ENCODE data around the gene INO80.

The INO80 gene

GRCh38 chr15:40974879-40975278, 141.2 kb downstream of the INO80 start:
- no peaks in the 10 kb centered on the region for H3K9me2 ChIP-seq (replicated peaks; ENCODE audit: low read depth, low read length)
- no peak for TF ChIP-seq EZH2phosphoT487 (IDR thresholded peaks at IDR 0.05; ENCODE audit: borderline replicate concordance)
- TF ChIP-seq, protein P1, sequence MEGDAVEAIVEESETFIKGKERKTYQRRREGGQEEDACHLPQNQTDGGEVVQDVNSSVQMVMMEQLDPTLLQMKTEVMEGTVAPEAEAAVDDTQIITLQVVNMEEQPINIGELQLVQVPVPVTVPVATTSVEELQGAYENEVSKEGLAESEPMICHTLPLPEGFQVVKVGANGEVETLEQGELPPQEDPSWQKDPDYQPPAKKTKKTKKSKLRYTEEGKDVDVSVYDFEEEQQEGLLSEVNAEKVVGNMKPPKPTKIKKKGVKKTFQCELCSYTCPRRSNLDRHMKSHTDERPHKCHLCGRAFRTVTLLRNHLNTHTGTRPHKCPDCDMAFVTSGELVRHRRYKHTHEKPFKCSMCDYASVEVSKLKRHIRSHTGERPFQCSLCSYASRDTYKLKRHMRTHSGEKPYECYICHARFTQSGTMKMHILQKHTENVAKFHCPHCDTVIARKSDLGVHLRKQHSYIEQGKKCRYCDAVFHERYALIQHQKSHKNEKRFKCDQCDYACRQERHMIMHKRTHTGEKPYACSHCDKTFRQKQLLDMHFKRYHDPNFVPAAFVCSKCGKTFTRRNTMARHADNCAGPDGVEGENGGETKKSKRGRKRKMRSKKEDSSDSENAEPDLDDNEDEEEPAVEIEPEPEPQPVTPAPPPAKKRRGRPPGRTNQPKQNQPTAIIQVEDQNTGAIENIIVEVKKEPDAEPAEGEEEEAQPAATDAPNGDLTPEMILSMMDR (conservative IDR thresholded peaks at IDR 0.05; ENCODE audit: low read length): no peak
- no peak overlapping the region for H3K9ac ChIP-seq (ENCODE audit: low read depth, low read length, poor library complexity, severe bottlenecking)
- peaks cover 36% of the 10 kb centered on the region for H3K36me3 ChIP-seq (ENCODE audit: insufficient read depth, low read length)
- H3K4me3 ChIP-seq (ENCODE audit: low read length, poor library complexity, severe bottlenecking): no peak overlapping the region
- no peak overlapping the region for H2AFZ ChIP-seq (ENCODE audit: low read length)
- no peaks in the 10 kb centered on the region for H3K79me2 ChIP-seq (ENCODE audit: insufficient read depth, low read length)
- H4K20me1 ChIP-seq (ENCODE audit: insufficient read depth, low read length, poor library complexity, severe bottlenecking): no peaks in the 10 kb centered on the region
- H3K4me2 ChIP-seq (ENCODE audit: low read depth, low read length, poor library complexity, severe bottlenecking): no peak overlapping the region
- H3F3A ChIP-seq (ENCODE audit: low read depth): no peaks in the 10 kb centered on the region
- H3K27me3 ChIP-seq (ENCODE audit: insufficient read depth, low read length, poor library complexity, severe bottlenecking): no peaks in the 10 kb centered on the region
- H3K4me1 ChIP-seq (ENCODE audit: insufficient read depth, low read length, poor library complexity, severe bottlenecking): no peaks in the 10 kb centered on the region
- H3K9me3 ChIP-seq (ENCODE audit: insufficient read depth, low read depth, low read length): no peaks in the 10 kb centered on the region

GRCh38 chr15:40969363-40969762, 146.7 kb downstream of the INO80 start:
- no peaks in the 10 kb centered on the region for H3K9me3 ChIP-seq (ENCODE audit: insufficient read depth, low read depth, low read length)
- H3F3A ChIP-seq (ENCODE audit: low read depth): no peaks in the 10 kb centered on the region
- no peaks in the 10 kb centered on the region for H4K20me1 ChIP-seq (ENCODE audit: insufficient read depth, low read length, poor library complexity, severe bottlenecking)
- no peaks in the 10 kb centered on the region for H3K79me2 ChIP-seq (ENCODE audit: insufficient read depth, low read length)
- H2AFZ ChIP-seq (ENCODE audit: low read length): no peak overlapping the region
- no peaks in the 10 kb centered on the region for H3K27me3 ChIP-seq (ENCODE audit: insufficient read depth, low read length, poor library complexity, severe bottlenecking)
- H3K4me2 ChIP-seq (ENCODE audit: low read depth, low read length, poor library complexity, severe bottlenecking): no peak overlapping the region
- H3K36me3 ChIP-seq (ENCODE audit: insufficient read depth, low read length): no peaks in the 10 kb centered on the region
- TF ChIP-seq EZH2phosphoT487 (IDR thresholded peaks at IDR 0.05; ENCODE audit: borderline replicate concordance): no peak
- TF ChIP-seq, protein P1 (conservative IDR thresholded peaks at IDR 0.05; ENCODE audit: low read length): no peak
- no peak overlapping the region for H3K4me3 ChIP-seq (ENCODE audit: low read length, poor library complexity, severe bottlenecking)
- no peak overlapping the region for H3K9ac ChIP-seq (ENCODE audit: low read depth, low read length, poor library complexity, severe bottlenecking)
- no peaks in the 10 kb centered on the region for H3K9me2 ChIP-seq (replicated peaks; ENCODE audit: low read depth, low read length)
- no peaks in the 10 kb centered on the region for H3K4me1 ChIP-seq (ENCODE audit: insufficient read depth, low read length, poor library complexity, severe bottlenecking)

GRCh38 chr15:40968290-40969085, 147.6 kb downstream of the INO80 start:
- Histone ChIP-seq H3K4me1 (ENCODE audit: insufficient read depth, low read length, poor library complexity, severe bottlenecking) (no peaks in the 10 kb centered on the region), H3K9me2 (replicated peaks; ENCODE audit: low read depth, low read length) (no peaks in the 10 kb centered on the region), H4K20me1 (ENCODE audit: insufficient read depth, low read length, poor library complexity, severe bottlenecking) (no peaks in the 10 kb centered on the region), H3K9ac (ENCODE audit: low read depth, low read length, poor library complexity, severe bottlenecking) (no peak overlapping the region), H3K27me3 (ENCODE audit: insufficient read depth, low read length, poor library complexity, severe bottlenecking) (no peaks in the 10 kb centered on the region), H2AFZ (ENCODE audit: low read length) (no peak overlapping the region), H3K9me3 (ENCODE audit: insufficient read depth, low read depth, low read length) (no peaks in the 10 kb centered on the region), H3F3A (ENCODE audit: low read depth) (no peaks in the 10 kb centered on the region), H3K4me2 (ENCODE audit: low read depth, low read length, poor library complexity, severe bottlenecking) (no peak overlapping the region), H3K79me2 (ENCODE audit: insufficient read depth, low read length) (no peaks in the 10 kb centered on the region), H3K36me3 (ENCODE audit: insufficient read depth, low read length) (no peaks in the 10 kb centered on the region), H3K4me3 (ENCODE audit: low read length, poor library complexity, severe bottlenecking) (no peak overlapping the region)
- TF ChIP-seq EZH2phosphoT487 (IDR thresholded peaks at IDR 0.05; ENCODE audit: borderline replicate concordance): no peak
- TF ChIP-seq, protein P1 (conservative IDR thresholded peaks at IDR 0.05; ENCODE audit: low read length): no peak

Measured in Loucy (cell line).